Measurements from ENCODE around the gene DBF4. TPM values are rescaled to one million over a fixed set of nuclear protein-coding genes. Genes with fewer than 3 reads are reported as not detected.
A peak's percentile ranks its signal among the peaks of the same experiment; 100 is the strongest.
"Not testable (repeated sequence)": the region's sequence is repeated elsewhere in the genome, so short reads cannot be mapped to it uniquely, and the experiment has no call there.

DBF4 gene
- total RNA-seq, 4 donors from 2014 or later = 8.0 to 16.0 (median 10.5) TPM

GRCh38 chr7:87920578-87920977, 44.3 kb downstream of the DBF4 start:
- 82 to 91% methylated on average over 5 of the region's 5 CpGs for WGBS, 2 donors

GRCh38 chr7:87922759-87923395, 46.6 kb downstream of the DBF4 start:
- intact Hi-C loops (cut with DNase I; ENCODE audit: low total_unique reads); H3K4me3 ChIP-seq (ENCODE audit: low read depth, poor library complexity, severe bottlenecking); DNase-seq (ENCODE audit: low spot score in 2 of 2): not testable (repeated sequence)
- WGBS, 2 donors = 87 to 89% methylated on average over 8 of the region's 8 CpGs

More at GRCh38 chr7:87920578-87920977, 44.3 kb downstream of the DBF4 start:
- no peak for TF ChIP-seq POLR2A (IDR thresholded peaks at IDR 0.05)
- TF ChIP-seq CTCF (IDR thresholded peaks at IDR 0.05) = no peak
- H3K4me3 ChIP-seq (ENCODE audit: low read depth, poor library complexity, severe bottlenecking) = no peak overlapping the region
- intact Hi-C loops (cut with DNase I; ENCODE audit: low total_unique reads) = no loop called here
- DNase-seq (ENCODE audit: low spot score in 2 of 2) = no peak

GRCh38 chr7:87926581-87927461, 50.5 kb downstream of the DBF4 start:
- WGBS, 2 donors = 50 to 52% methylated on average over 6 of the region's 6 CpGs
- TF ChIP-seq CTCF (IDR thresholded peaks at IDR 0.05) = no peak
- TF ChIP-seq POLR2A (IDR thresholded peaks at IDR 0.05) = no peak
- no peak overlapping the region for H3K4me3 ChIP-seq (ENCODE audit: low read depth, poor library complexity, severe bottlenecking)
- intact Hi-C loops (cut with DNase I; ENCODE audit: low total_unique reads) = no loop called here
- no peak for DNase-seq (ENCODE audit: low spot score in 2 of 2)

- DNase-seq (ENCODE audit: low spot score in 2 of 2) = no peak
- 8 to 12% methylated on average over 9 of the region's 9 CpGs for WGBS, 2 donors
- peak overlapping the region; percentile 55 for H3K4me3 ChIP-seq (ENCODE audit: low read depth, poor library complexity, severe bottlenecking)
- no peak for TF ChIP-seq POLR2A (IDR thresholded peaks at IDR 0.05)
- TF ChIP-seq CTCF (IDR thresholded peaks at IDR 0.05) = no peak
- intact Hi-C loops (cut with DNase I; ENCODE audit: low total_unique reads) = no loop called here
Measured at GRCh38 chr7:87933605-87933952, 57.3 kb downstream of the DBF4 start.

GRCh38 chr7:87933953-87934698, 57.8 kb downstream of the DBF4 start, which contains the start of gene ADAM22:
Gene ADAM22, plus strand, starts transcription at chr7:87934251. Its CDS starts 215 bp downstream, at chr7:87934466.
- intact Hi-C loops (cut with DNase I; ENCODE audit: low total_unique reads) = no loop called here
- WGBS, 2 donors = 0 to 1% methylated on average over 36 to 38 of the region's 70 CpGs
- peak; percentile 78 to 96 for DNase-seq (ENCODE audit: low spot score in 2 of 2)
- H3K4me3 ChIP-seq (ENCODE audit: low read depth, poor library complexity, severe bottlenecking) = peak within 1 kb of the TSS; percentile 55
- TF ChIP-seq CTCF (IDR thresholded peaks at IDR 0.05) = no peak
- TF ChIP-seq POLR2A (IDR thresholded peaks at IDR 0.05) = no peak

All from lower leg skin (tissue), 4 donors.